Mesenchymal stem cell (in vitro differentiated cells and primary cell): ENCODE data around the gene MYCBPAP.

ENCODE experiments used
- DNase-seq: peaks from one replicate; pipeline ENCODE4 v3.0.0-alpha.2; 2013
- H2AFZ ChIP-seq: one replicate; pipeline ENCODE4 v1.6.1; 2013; ENCODE audit warnings: low read depth, mild to moderate bottlenecking, control low read depth, inconsistent platforms, low read length, moderate library complexity
- H2AK5ac ChIP-seq: 2 replicates; pipeline ENCODE4 v1.6.1; 2013; ENCODE audit warnings: low read length, moderate library complexity, mild to moderate bottlenecking, inconsistent platforms; ENCODE audit not compliant: severe bottlenecking
- H2BK120ac ChIP-seq: one replicate; pipeline ENCODE4 v1.6.1; 2013; ENCODE audit warnings: low read depth, mild to moderate bottlenecking, inconsistent platforms, low read length, moderate library complexity
- H2BK12ac ChIP-seq, 2 experiments: one replicate each; pipeline ENCODE4 v1.6.1; 2013; ENCODE audit warnings: inconsistent platforms in 2 of 2, low read length in 2 of 2, mild to moderate bottlenecking in 2 of 2, moderate library complexity in 2 of 2, control low read depth in 1 of 2
- H2BK15ac ChIP-seq: one replicate; pipeline ENCODE4 v1.6.1; 2013; ENCODE audit warnings: mild to moderate bottlenecking, low read depth, inconsistent platforms; ENCODE audit not compliant: poor library complexity, severe bottlenecking
- H2BK5ac ChIP-seq: 2 replicates; pipeline ENCODE4 v1.6.1; 2013; ENCODE audit warnings: low read depth, mild to moderate bottlenecking, low read length, control low read depth, inconsistent platforms; ENCODE audit not compliant: poor library complexity, severe bottlenecking
- H3K14ac ChIP-seq, 2 experiments: one replicate each; pipeline ENCODE4 v1.6.1; 2013; ENCODE audit warnings: inconsistent platforms in 2 of 2, low read length in 2 of 2, control low read depth in 1 of 2, mild to moderate bottlenecking in 1 of 2, moderate library complexity in 1 of 2
- H3K18ac ChIP-seq, 2 experiments: one replicate each; pipeline ENCODE4 v1.6.1; 2013; ENCODE audit warnings: inconsistent platforms in 2 of 2, low read length in 2 of 2, control low read depth in 1 of 2, low read depth in 1 of 2, mild to moderate bottlenecking in 1 of 2
- H3K23ac ChIP-seq, 2 experiments: one replicate each; pipeline ENCODE4 v1.6.1; 2013; ENCODE audit warnings: inconsistent platforms in 2 of 2, low read length in 2 of 2, mild to moderate bottlenecking in 2 of 2, moderate library complexity in 2 of 2, control low read depth in 1 of 2
- H3K27ac ChIP-seq: 2 replicates; pipeline ENCODE4 v1.5.1; 2013; ENCODE audit warnings: mild to moderate bottlenecking, moderate library complexity, low read length, control low read depth, inconsistent platforms; ENCODE audit not compliant: poor library complexity, severe bottlenecking
- H3K27me3 ChIP-seq, 2 experiments: 2 replicates each; pipeline versions ENCODE4 v1.6.1 to v1.7.0; 2013; ENCODE audit warnings: low read length in 2 of 2, mild to moderate bottlenecking in 2 of 2, moderate library complexity in 2 of 2, control low read depth in 1 of 2, inconsistent platforms in 1 of 2; ENCODE audit not compliant: control insufficient read depth in 1 of 2, insufficient read depth in 1 of 2
- H3K36me3 ChIP-seq, 2 experiments: 2 replicates each; pipeline versions ENCODE4 v1.6.1 to v1.7.0; 2013; ENCODE audit warnings: low read length in 2 of 2, control low read depth in 1 of 2, inconsistent platforms in 1 of 2, low read depth in 1 of 2, mild to moderate bottlenecking in 1 of 2; ENCODE audit not compliant: insufficient read depth in 2 of 2, control insufficient read depth in 1 of 2
- H3K4ac ChIP-seq, 2 experiments: one replicate each; pipeline ENCODE4 v1.6.1; 2013; ENCODE audit warnings: inconsistent platforms in 2 of 2, low read length in 2 of 2, mild to moderate bottlenecking in 2 of 2, moderate library complexity in 2 of 2, control low read depth in 1 of 2, low read depth in 1 of 2
- H3K4me1 ChIP-seq: 2 replicates; pipeline ENCODE4 v1.6.1; 2013; ENCODE audit warnings: low read depth, low read length, control low read depth; ENCODE audit not compliant: control insufficient read depth, insufficient read depth
- H3K4me2 ChIP-seq: 2 replicates; pipeline ENCODE4 v1.6.1; 2013; ENCODE audit warnings: low read length, mild to moderate bottlenecking, inconsistent platforms; ENCODE audit not compliant: poor library complexity, severe bottlenecking
- H3K4me3 ChIP-seq, 2 experiments: 2 replicates each; pipeline versions ENCODE4 v1.5.1 to v1.7.0; 2013; ENCODE audit warnings: low read length in 2 of 2, mild to moderate bottlenecking in 2 of 2, control low read depth in 1 of 2, low read depth in 1 of 2; ENCODE audit not compliant: insufficient read depth in 1 of 2
- H3K79me1 ChIP-seq: replicated peaks from 2 replicates; pipeline ENCODE4 v1.6.1; 2013; ENCODE audit warnings: mild to moderate bottlenecking, control low read depth, low read length, inconsistent platforms; ENCODE audit not compliant: poor library complexity, severe bottlenecking
- H3K9ac ChIP-seq: 2 replicates; pipeline ENCODE4 v1.7.0; 2013; ENCODE audit warnings: mild to moderate bottlenecking, low read length, moderate library complexity
- H3K9me3 ChIP-seq: 2 replicates; pipeline ENCODE4 v1.7.0; 2013; ENCODE audit warnings: mild to moderate bottlenecking, low read length; ENCODE audit not compliant: control insufficient read depth
- H4K8ac ChIP-seq: one replicate; pipeline ENCODE4 v1.6.1; 2013; ENCODE audit warnings: inconsistent platforms, mild to moderate bottlenecking, low read length, moderate library complexity
- H4K91ac ChIP-seq: one replicate; pipeline ENCODE4 v1.6.1; 2013; ENCODE audit warnings: mild to moderate bottlenecking, low read length, inconsistent platforms
- WGBS: methylation state at CpG from one replicate; pipeline ENCODE4 v1.1.7; 2013; ENCODE audit warnings: mixed read lengths; 5-methylcytosine and 5-hydroxymethylcytosine counted together

MYCBPAP gene

DNA sequence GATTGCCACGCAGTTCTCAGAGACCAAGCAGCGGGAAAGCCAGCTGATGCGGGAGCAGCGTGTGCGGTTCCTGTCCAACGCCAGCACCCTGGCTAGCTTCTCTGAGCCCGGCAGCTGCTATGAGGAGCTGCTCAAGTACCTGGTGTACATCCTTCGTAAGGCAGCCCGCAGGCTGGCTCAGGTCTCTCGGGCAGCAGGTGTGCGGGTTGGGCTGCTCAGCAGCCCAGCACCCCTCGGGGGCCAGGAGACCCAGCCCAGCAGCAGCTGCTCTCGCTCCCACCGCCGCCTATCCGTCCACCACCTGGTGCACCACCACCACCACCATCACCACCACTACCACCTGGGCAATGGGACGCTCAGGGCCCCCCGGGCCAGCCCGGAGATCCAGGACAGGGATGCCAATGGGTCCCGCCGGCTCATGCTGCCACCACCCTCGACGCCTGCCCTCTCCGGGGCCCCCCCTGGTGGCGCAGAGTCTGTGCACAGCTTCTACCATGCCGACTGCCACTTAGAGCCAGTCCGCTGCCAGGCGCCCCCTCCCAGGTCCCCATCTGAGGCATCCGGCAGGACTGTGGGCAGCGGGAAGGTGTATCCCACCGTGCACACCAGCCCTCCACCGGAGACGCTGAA is 67.5 kb downstream of the MYCBPAP start:
- Histone ChIP-seq H3K14ac (no peak overlapping the region), H2AFZ (no peak overlapping the region), H3K9me3 (no peaks in the 10 kb centered on the region), H2BK15ac (no peak overlapping the region), H4K8ac (no peak overlapping the region), H3K4ac (no peak overlapping the region), H2AK5ac (no peak overlapping the region), H3K23ac (no peak overlapping the region), H3K4me3 (no peak overlapping the region), H4K91ac (no peak overlapping the region), H3K4me2 (no peak overlapping the region), H2BK5ac (no peak overlapping the region), H3K9ac (no peak overlapping the region), H2BK12ac (no peak overlapping the region), H3K79me1 (no peaks in the 10 kb centered on the region), H2BK120ac (no peak overlapping the region), H3K27me3 (peaks cover 12 to 56% of the 10 kb centered on the region in 2 experiments), H3K4me1 (peaks cover 12% of the 10 kb centered on the region), H3K36me3 (no peaks in the 10 kb centered on the region), H3K18ac (no peak overlapping the region), H3K27ac (no peak overlapping the region)
- no peak for DNase-seq
- 73% methylated on average over 29 of the region's 33 CpGs for WGBS

DNA sequence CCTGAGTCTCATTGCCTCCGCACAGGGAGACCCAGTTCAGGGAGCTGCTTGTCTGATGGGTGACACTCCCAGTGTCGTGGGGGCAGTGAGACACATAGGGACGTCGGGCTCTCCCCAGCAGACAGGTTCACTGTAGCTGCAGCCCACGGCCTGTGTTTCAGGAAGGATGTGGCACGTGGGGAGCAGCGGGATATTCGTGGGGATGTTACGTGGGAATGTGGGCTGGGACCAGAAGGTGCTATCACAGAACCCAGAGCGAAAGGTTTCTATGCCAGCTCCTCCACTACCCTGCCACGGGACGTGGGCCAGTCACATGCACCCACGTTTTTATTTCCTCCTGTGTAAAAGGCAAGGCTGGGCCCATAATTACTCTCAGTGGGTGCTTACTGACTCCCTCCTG is 68.6 kb downstream of the MYCBPAP start:
- DNase-seq: no peak
- H2AFZ ChIP-seq: no peak overlapping the region
- no peak overlapping the region for H3K14ac ChIP-seq
- no peaks in the 10 kb centered on the region for H3K79me1 ChIP-seq
- no peak overlapping the region for H3K4me3 ChIP-seq
- H2BK120ac ChIP-seq: no peak overlapping the region
- no peak overlapping the region for H3K9ac ChIP-seq
- H4K91ac ChIP-seq: no peak overlapping the region
- H3K27me3 ChIP-seq: peaks cover 7 to 54% of the 10 kb centered on the region in 2 experiments
- no peak overlapping the region for H2BK12ac ChIP-seq
- no peak overlapping the region for H4K8ac ChIP-seq
- no peaks in the 10 kb centered on the region for H3K36me3 ChIP-seq
- H3K4ac ChIP-seq: no peak overlapping the region
- no peak overlapping the region for H2BK15ac ChIP-seq
- no peaks in the 10 kb centered on the region for H3K9me3 ChIP-seq
- H3K18ac ChIP-seq: no peak overlapping the region
- H3K4me2 ChIP-seq: no peak overlapping the region
- H2BK5ac ChIP-seq: no peak overlapping the region
- peaks cover 13% of the 10 kb centered on the region for H3K4me1 ChIP-seq
- H3K27ac ChIP-seq: no peak overlapping the region
- H3K23ac ChIP-seq: no peak overlapping the region
- 85% methylated on average over 13 of the region's 13 CpGs for WGBS
- no peak overlapping the region for H2AK5ac ChIP-seq

DNA sequence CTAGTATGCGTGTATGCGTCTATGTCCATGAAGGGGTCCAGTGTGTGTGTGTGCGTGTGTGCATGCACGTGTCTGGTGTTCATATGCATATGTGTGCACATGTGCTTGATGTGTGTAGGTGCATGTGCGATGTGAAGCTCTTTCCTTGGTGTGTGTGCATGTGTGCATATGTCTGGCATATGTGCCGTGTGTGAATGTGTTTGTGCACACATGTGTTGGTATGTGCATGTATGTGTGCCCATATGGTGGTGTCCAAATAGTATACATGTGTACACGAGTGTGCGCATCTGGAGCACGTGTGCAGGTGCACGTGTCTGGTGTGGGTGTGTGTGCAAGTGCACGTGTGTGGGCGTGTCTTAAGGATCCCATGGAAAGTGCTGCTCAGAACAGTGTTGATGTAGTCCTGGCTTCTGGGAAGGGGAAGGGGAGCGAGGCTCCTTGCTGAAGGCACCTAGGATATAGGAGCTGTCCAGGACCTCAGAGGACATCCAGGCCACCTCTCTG is 69.3 kb downstream of the MYCBPAP start:
- Histone ChIP-seq H2BK5ac (no peak overlapping the region), H2BK15ac (no peak overlapping the region), H3K27ac (no peak overlapping the region), H3K14ac (no peak overlapping the region), H3K9me3 (no peaks in the 10 kb centered on the region), H2AK5ac (no peak overlapping the region), H3K36me3 (no peaks in the 10 kb centered on the region), H3K9ac (no peak overlapping the region), H3K4me3 (no peak overlapping the region), H2BK12ac (no peak overlapping the region), H4K8ac (no peak overlapping the region), H3K27me3 (peaks cover 14 to 54% of the 10 kb centered on the region in 2 experiments), H3K18ac (no peak overlapping the region), H2BK120ac (no peak overlapping the region), H3K23ac (no peak overlapping the region), H3K4me2 (no peak overlapping the region), H2AFZ (no peak overlapping the region), H4K91ac (no peak overlapping the region), H3K4ac (no peak overlapping the region), H3K79me1 (no peaks in the 10 kb centered on the region), H3K4me1 (peaks cover 13% of the 10 kb centered on the region)
- WGBS: 89% methylated on average over 13 of the region's 13 CpGs
- DNase-seq: no peak

GRCh38 chr17:50578173-50578572 is 69.9 kb downstream of the MYCBPAP start:
- Histone ChIP-seq H4K8ac (no peak overlapping the region), H3K23ac (no peak overlapping the region), H2BK5ac (no peak overlapping the region), H3K27me3 (peaks cover 20 to 60% of the 10 kb centered on the region in 2 experiments), H2BK120ac (no peak overlapping the region), H3K4me1 (peaks cover 13% of the 10 kb centered on the region), H3K4me2 (no peak overlapping the region), H3K9ac (no peak overlapping the region), H3K79me1 (no peaks in the 10 kb centered on the region), H3K27ac (no peak overlapping the region), H3K4me3 (no peak overlapping the region), H2AFZ (no peak overlapping the region), H4K91ac (no peak overlapping the region), H2BK12ac (no peak overlapping the region), H3K14ac (no peak overlapping the region), H3K36me3 (no peaks in the 10 kb centered on the region), H3K4ac (no peak overlapping the region), H2BK15ac (no peak overlapping the region), H3K9me3 (no peaks in the 10 kb centered on the region), H2AK5ac (no peak overlapping the region), H3K18ac (no peak overlapping the region)
- 84% methylated on average over 16 of the region's 16 CpGs for WGBS
- no peak for DNase-seq
